BE2C (cell line): ENCODE data around the gene TVP23C. TPM values are rescaled to one million over a fixed set of nuclear protein-coding genes. Genes with fewer than 3 reads are reported as not detected.
"Not testable (repeated sequence)": the region's sequence is repeated elsewhere in the genome, so short reads cannot be mapped to it uniquely, and the experiment has no call there.

Experiments
- DNase-seq: peaks from one replicate; pipeline ENCODE4 v3.0.0-alpha.2; 2020
- H3K27me3 ChIP-seq: fragments of 250-450 bp; sonication (Bioruptor Pico); 2 replicates; pipeline ENCODE4 v1.5.1; 2020; ENCODE audit warnings: mild to moderate bottlenecking
- H3K36me3 ChIP-seq: fragments of 250-450 bp; sonication (Bioruptor Pico); 2 replicates; pipeline ENCODE4 v1.5.1; 2020; ENCODE audit warnings: mild to moderate bottlenecking
- H3K4me1 ChIP-seq: fragments of 250-450 bp; sonication (Bioruptor Pico); 2 replicates; pipeline ENCODE4 v1.5.1; 2020
- H3K4me3 ChIP-seq: 2 replicates; pipeline ENCODE4 v1.5.1; 2011; ENCODE audit warnings: low read depth, low read length
- H3K9me3 ChIP-seq: fragments of 250-450 bp; sonication (Bioruptor Pico); 2 replicates; pipeline ENCODE4 v1.5.1; 2020
- polyA plus RNA-seq: library from polyadenylated mRNA; unstranded; fragments of >200 nt; gene quantifications from one replicate; pipeline ENCODE4 v1.2.1, GENCODE V29; 2012; ENCODE audit warnings: low read depth, missing spikeins; ENCODE audit not compliant: insufficient read length, insufficient read depth

Gene TVP23C
- 10.7 TPM for polyA plus RNA-seq

DNA sequence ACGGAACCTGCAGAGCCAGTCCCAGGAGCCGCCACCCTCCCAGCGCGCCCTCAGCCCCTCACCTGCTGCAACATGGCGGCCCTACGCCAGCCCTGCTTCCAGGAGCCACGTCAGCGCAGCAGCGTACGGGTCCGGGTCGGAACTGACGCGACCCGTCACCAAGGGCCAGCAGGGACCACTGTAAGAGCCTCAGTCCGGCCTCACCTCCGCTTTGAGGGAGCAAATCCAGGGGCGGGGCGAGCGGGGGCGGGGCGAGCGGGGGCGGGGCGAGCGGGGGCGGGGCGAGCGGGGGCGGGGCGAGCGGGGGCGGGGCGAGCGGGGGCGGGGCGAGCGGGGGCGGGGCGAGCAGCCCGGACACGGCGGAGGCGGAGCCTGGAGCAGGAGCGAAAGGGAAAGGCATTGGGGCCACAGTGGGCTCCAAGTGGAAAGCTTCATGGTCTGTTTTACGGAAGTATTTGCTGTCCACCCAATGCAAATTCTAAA, at the start of gene TVP23C:
TSS of gene TVP23C (minus strand) at position 109 of the 483 bp plus-strand sequence. CDS start at position 74, 35 bp downstream.
- H3K27me3 ChIP-seq, H3K36me3 ChIP-seq, H3K9me3 ChIP-seq, H3K4me1 ChIP-seq: not testable (repeated sequence)
- DNase-seq = peak; percentile 72
- H3K4me3 ChIP-seq = peak within 1 kb of the TSS; percentile 56

DNA sequence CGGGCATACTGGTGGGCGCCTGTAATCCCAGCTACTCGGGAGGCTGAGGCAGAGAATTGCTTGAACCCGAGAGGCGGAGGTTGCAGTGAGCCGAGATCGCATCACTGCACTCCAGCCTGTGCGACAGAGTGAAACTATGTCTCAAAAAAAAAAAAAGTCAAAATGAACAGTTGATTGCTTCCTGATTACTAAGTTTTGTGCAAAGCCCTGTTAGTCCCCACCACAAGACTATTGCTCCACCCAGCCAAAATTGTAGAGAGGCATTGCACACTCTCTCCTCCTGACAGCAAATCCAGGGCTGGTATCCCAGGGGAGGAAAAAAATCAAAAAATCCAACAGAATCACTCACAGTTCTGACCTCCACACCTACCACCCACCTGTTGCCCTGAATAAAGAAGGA, 29.7 kb upstream of the TVP23C start:
- not testable (repeated sequence) for H3K4me3 ChIP-seq, H3K9me3 ChIP-seq, H3K27me3 ChIP-seq, H3K36me3 ChIP-seq, H3K4me1 ChIP-seq, DNase-seq

GRCh38 chr17:15591986-15592385, 28.7 kb upstream of the TVP23C start:
- not testable (repeated sequence) for H3K9me3 ChIP-seq, DNase-seq, H3K4me1 ChIP-seq, H3K36me3 ChIP-seq, H3K4me3 ChIP-seq, H3K27me3 ChIP-seq

- H3K4me1 ChIP-seq, H3K4me3 ChIP-seq, H3K9me3 ChIP-seq, DNase-seq, H3K27me3 ChIP-seq, H3K36me3 ChIP-seq: not testable (repeated sequence)
Measured at GRCh38 chr17:15590844-15591243, 27.6 kb upstream of the TVP23C start.

DNA sequence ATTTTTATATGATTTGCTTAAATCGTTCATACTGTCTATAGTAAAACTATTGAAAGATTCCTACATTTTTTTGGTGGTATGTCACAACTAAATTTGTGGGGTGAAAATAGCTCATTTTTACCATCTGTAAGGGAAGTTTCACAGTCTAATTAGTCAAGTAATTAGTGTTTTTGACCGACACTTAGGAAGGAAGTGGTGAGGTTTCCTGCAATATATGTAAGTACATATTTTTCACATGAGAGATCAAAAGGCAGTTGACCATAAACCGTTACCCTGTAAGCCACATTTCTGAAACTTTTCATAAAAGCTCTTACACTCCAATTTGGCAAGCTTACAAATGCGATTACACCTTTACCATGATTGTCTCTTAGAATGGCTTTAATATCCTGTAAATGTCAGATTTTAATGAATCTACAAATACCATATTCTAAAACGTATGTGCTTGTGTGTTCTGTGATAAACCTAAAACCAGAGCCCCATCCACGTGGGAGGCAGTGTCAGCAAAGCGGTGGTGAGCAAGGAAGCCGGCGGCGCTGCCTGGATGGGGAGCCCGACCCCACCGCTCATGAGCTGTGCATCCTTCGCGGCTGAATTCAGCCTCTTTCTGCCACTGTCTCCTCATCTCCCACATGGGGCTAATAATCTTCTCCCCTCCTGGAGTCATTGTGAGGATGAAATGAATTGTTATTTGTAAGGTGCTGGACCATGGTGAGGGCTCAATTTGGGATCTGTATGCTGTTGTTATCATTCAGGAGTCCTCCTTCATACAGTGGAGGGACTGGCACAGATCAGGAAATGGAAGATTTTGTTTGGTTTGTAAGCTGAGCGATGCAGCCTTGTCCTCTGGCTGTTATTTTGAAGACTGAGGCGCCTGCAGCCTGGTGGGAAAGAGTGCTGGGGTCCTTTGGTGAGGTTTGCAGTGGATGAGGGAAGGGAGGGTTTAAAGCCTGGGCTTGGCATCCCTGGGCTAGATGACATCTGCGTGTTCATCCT, 26.6 kb upstream of the TVP23C start:
- H3K36me3 ChIP-seq, DNase-seq, H3K9me3 ChIP-seq, H3K4me1 ChIP-seq, H3K27me3 ChIP-seq, H3K4me3 ChIP-seq: not testable (repeated sequence)

- not testable (repeated sequence) for H3K4me1 ChIP-seq, DNase-seq, H3K4me3 ChIP-seq, H3K27me3 ChIP-seq, H3K9me3 ChIP-seq, H3K36me3 ChIP-seq
Measured at GRCh38 chr17:15588017-15588416, 24.7 kb upstream of the TVP23C start.

DNA sequence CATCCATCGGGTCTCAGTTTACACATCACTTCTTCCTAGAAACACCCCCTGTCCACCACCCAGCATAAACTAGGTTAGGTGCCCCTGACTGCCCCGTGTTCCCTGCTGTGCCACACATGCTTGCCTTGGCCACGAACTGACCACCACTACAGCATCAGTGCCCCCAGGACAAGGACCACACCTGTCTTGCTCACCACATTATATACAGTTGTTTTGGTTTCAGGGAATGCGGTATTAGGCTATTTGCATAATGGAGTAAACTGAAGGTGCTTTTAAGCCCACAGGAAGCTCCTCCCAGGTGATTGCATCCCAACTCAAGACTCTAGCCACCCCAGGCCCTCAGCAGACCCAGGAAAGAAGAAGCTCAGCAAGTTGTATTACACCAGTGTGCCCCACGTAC, 20.0 kb upstream of the TVP23C start:
- H3K27me3 ChIP-seq, H3K4me3 ChIP-seq, DNase-seq, H3K4me1 ChIP-seq, H3K36me3 ChIP-seq, H3K9me3 ChIP-seq: not testable (repeated sequence)

DNA sequence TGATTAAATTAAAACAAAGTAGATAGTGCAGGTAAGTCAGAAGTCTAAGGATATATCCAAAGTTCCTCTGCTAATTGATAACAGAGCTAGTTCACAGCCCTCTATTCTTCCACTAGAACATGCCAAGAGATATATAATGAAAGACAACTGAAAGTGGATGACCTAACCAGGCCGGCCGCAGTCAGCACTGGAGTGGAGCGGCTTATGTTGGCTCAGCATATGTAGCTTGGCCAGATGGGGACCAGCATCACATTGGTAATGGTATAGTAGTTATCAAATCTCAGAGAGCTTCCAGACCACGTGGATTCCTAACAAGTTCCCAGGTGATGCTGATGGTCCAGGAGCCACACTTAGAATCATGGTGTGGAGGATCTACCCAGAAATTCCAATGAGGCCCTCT, 18.2 kb upstream of the TVP23C start:
- H3K36me3 ChIP-seq, DNase-seq, H3K9me3 ChIP-seq, H3K4me3 ChIP-seq, H3K27me3 ChIP-seq, H3K4me1 ChIP-seq: not testable (repeated sequence)

DNA sequence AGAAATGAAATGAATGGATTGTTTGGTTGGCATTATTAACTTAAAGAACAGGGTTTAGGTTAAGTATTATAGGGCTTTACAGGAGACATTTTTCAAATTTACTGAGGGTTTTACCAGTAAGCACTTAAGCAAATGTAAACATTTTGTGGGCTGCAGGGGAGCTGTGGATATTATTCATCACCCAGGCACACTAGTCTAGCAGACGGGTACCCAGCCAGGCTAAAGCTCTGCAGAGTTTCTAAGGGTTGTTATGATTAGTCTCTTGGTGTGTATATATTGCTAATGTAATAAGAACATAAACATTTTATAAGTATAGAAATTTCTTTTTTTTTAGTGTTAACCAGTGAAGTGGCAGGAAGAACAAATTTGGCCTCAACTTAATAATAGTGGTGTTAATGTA, 13.6 kb upstream of the TVP23C start:
- DNase-seq, H3K27me3 ChIP-seq, H3K9me3 ChIP-seq, H3K4me3 ChIP-seq, H3K36me3 ChIP-seq, H3K4me1 ChIP-seq: not testable (repeated sequence)

GRCh38 chr17:15574660-15575059, 11.4 kb upstream of the TVP23C start:
- H3K4me1 ChIP-seq, H3K27me3 ChIP-seq: not testable (repeated sequence)

GRCh38 chr17:15573870-15574269, 10.6 kb upstream of the TVP23C start:
- not testable (repeated sequence) for DNase-seq, H3K36me3 ChIP-seq, H3K9me3 ChIP-seq, H3K27me3 ChIP-seq, H3K4me3 ChIP-seq, H3K4me1 ChIP-seq

More at GRCh38 chr17:15574660-15575059, 11.4 kb upstream of the TVP23C start:
- DNase-seq, H3K4me3 ChIP-seq, H3K9me3 ChIP-seq, H3K36me3 ChIP-seq: not testable (repeated sequence)

GRCh38 chr17:15562613-15563374, 489 bp downstream of the TVP23C start:
- H3K27me3 ChIP-seq, H3K36me3 ChIP-seq, H3K9me3 ChIP-seq, DNase-seq, H3K4me1 ChIP-seq: not testable (repeated sequence)
- peak overlapping the region; percentile 56 for H3K4me3 ChIP-seq

DNA sequence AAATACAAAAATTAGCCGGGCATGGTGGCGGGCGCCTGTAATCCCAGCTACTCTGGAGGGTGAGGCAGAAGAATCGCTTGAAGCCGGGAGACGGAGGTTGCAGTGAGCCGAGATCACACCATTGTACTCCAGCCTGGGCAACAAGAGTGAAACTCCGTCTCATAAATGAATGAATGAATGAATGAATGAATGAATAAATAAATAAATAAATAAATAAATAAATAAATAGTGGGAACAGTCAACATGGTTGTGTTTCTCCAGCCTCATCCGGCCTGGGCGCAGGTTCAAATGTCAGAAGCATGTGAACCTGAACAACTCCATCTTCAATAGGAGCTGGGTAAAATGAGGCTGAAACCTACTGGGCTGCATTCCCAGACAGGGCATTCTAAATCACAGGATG, 1.8 kb downstream of the TVP23C start:
- not testable (repeated sequence) for H3K9me3 ChIP-seq, H3K4me3 ChIP-seq, H3K4me1 ChIP-seq, H3K27me3 ChIP-seq, H3K36me3 ChIP-seq, DNase-seq

- H3K4me1 ChIP-seq, H3K27me3 ChIP-seq, H3K9me3 ChIP-seq, H3K4me3 ChIP-seq, H3K36me3 ChIP-seq, DNase-seq: not testable (repeated sequence)
Measured at GRCh38 chr17:15558403-15559105, 4.7 kb downstream of the TVP23C start.

- DNase-seq, H3K4me1 ChIP-seq, H3K9me3 ChIP-seq, H3K36me3 ChIP-seq, H3K27me3 ChIP-seq, H3K4me3 ChIP-seq: not testable (repeated sequence)
Measured at GRCh38 chr17:15557334-15557832, 5.9 kb downstream of the TVP23C start.
